HG03064 (cell line): ENCODE results near the gene CCDC93.

Experiments used
- ATAC-seq: cut with Tn5 transposase; IDR thresholded peaks from one replicate; pipeline ENCODE4 v1.9.1; 2021; ENCODE audit warnings: low read depth; ENCODE audit not compliant: unreplicated experiment

Gene CCDC93, protein sequence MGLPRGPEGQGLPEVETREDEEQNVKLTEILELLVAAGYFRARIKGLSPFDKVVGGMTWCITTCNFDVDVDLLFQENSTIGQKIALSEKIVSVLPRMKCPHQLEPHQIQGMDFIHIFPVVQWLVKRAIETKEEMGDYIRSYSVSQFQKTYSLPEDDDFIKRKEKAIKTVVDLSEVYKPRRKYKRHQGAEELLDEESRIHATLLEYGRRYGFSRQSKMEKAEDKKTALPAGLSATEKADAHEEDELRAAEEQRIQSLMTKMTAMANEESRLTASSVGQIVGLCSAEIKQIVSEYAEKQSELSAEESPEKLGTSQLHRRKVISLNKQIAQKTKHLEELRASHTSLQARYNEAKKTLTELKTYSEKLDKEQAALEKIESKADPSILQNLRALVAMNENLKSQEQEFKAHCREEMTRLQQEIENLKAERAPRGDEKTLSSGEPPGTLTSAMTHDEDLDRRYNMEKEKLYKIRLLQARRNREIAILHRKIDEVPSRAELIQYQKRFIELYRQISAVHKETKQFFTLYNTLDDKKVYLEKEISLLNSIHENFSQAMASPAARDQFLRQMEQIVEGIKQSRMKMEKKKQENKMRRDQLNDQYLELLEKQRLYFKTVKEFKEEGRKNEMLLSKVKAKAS

DNA sequence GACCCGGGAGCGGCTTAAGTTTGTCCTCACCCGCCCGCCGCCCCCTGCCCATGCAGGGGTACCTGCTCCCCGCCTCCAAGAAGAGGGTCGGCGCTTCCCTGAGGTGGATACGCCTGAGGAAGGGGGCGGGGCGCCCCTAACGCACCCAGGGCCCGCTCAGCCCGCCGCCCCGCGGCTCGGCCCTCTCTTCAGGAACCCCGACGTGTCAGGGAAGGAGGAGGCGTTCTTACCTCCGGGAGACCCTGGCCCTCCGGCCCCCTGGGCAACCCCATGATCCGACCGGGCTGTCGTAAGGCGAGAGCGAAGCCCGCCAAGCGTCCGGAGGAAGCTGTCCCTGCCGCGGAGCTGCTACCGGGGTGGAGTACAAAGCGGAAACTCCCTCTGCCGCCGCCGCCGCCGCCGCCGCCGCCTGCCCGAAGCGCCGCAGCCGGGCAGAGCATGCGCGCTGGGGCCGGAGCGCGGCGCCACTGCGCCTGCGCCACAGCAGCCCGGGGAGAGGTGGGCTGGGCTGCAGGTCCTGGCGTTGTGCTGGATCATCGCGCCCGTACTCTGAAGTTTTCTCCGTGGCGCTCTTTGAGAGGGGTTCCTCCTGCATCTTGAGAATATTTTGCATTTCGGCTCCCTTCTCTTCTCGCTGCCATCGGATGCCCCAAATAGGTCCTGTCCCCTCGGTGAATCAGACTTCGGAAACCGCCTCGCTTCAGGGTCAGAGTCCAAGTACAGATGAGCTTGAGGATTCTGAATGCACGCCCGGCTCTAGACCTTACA lies at the start of gene CCDC93:
Gene CCDC93 (minus strand): TSS at position 347 of the 768 bp plus-strand sequence. CDS start 75 bp downstream, at position 272.
- ATAC-seq, result peak; percentile 84

DNA sequence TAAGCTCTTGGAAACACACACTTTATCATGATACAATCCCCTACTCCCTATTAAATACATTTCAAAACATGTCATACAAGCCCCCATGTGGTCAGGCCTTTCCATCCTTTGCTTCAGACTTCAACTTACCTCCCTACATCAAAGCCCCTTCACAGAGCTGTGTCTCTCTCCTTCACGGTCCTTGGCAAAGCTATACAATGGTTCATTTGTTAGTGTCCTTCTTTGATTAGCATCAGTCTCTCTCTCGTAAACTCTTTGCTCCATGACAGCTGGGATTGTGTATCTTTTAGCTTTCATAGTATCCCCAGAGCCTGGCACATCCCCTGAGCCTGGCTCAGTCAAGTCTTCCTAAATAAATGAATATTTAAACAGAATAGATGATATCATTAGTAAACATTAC lies 48.8 kb upstream of the CCDC93 start:
- ATAC-seq, result no peak

DNA sequence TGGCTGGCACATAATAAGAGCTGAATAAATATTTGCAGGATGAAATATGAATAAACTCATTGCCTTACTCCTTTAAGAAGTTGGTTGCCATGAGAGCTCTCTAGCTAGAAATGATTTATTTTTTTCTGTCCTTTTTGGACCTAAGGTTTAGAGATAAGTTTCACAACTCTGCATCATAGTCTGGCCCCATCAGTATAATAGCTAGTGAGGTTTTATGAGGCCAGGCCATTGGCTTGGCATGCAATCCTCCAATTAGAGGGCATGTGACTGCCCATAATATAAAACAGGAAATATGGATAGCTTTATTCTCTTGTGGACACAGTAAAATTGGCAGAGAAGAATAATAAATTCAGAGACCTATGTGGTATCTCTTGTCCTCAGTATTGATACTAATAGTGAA lies 48.2 kb upstream of the CCDC93 start:
- ATAC-seq, result no peak

DNA sequence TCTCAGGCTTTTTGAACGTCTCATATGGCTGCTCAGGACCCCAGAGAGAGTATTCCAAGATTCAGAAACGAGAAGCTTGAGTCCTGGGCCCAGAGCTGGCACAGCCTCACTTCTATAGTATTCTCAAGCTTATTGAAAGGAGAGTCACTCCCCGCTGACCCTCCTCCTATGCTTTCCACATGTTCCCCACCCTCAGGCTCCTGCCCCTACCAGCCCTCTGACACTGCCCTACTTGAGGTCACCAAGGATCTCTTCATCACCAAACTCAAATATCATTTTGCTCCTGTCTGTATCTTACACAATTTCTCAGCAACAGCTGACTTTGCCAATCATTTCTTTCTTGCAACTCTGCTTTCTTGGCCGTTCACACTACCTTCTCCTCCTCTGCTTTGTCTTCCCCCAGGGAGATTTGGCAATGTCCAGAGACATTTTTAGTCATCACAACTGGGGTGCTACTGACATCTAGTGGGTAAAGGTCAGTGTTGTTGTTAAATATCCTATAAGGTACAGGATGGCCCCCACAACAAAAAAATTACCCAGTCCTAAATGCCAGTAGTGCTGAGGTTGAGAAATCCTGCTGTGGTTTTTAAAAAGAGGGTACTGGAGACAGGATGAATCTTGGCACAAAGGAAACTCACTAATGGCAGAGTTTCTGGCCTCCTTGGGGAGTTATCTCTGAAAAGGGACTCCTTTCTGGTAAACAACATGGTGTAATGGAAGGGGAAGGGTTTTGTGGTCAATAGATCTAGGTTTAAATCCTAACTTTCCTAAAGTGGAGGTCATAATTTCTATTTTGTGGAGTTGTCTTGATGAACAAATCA lies 47.5 kb upstream of the CCDC93 start:
- peak; percentile 76 for ATAC-seq

DNA sequence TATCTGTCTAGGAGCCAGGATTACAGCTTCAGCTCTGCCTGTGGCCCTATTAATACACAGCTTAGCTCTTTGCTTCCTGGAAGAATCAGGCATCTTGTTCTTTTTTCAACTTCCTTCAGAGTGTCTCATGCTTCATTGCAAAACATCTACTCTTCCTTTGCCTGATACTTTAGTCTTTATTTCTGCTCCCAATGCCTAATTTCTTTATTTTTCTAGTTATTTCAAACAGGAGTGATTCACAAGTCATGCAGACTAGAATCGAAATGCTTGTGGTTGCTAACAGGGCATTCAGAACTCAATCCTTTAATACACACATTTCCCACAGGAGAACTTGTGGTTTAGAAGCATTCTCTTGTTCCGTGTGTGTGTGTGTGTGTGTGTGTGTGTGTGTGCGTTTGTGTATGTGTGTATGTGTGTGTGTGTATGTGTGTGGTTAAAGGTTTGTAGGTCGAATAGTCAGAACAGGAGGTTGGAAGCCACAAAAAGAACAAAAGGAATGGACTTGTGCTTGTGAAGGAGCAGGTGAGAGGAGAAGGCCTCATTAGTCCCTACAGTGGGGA lies 46.1 kb upstream of the CCDC93 start:
- no peak for ATAC-seq

DNA sequence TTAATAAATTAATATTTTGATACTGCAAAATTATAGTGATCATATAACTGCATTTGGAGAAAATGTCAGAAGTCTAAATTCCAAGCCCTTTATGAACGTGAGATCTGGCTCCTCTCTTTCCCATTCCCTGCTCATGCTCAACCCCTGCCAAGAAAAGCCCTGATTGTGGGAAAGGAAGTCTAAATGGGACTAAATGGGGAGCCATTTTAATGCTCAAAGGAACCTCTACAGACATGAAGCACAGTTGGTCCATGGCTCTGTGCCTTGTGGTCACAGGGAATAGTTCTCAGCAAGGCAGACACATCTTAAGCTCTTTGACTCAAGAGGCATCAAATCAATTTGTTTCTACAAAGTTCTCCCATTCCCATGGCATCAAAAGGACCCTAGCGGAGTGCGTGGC lies 45.1 kb upstream of the CCDC93 start:
- ATAC-seq, result no peak

DNA sequence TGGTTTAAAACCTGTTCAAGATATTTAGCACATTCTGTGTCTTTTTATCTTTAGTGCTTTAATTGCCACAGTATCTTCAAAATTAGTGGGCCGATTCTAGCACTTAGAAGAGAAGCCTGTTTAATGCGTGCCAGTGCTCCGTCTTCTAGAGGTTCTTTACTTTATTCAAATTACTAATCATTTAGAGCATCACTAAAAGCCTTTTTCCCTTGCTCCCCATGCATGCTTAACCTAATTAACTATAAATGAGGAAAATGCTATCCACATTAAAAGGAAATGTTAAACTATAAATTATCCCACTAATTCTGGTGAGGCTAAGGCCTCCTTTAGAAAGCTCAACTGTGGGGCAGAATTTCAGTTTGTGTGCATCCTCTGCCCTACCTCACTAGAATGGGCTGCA lies 42.9 kb upstream of the CCDC93 start:
- no peak for ATAC-seq

DNA sequence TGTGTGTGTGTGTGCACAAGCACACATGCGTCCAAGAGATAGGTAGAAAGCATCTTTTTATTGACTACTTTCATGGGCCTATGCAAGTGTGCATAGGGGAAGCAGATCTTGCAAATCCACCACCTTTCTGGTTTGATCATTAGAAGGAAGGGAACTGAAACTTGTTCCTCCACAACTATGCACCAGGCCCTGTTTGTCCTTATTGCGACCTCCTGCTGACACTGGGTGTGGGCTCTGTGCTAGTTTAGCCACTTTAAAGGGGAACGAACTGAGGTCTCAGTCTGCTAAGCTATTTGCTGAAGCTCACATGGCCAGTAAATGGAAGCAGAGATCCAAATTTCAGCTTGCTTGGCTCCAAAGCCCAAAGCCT lies 42.3 kb upstream of the CCDC93 start:
- ATAC-seq, result peak; percentile 71

DNA sequence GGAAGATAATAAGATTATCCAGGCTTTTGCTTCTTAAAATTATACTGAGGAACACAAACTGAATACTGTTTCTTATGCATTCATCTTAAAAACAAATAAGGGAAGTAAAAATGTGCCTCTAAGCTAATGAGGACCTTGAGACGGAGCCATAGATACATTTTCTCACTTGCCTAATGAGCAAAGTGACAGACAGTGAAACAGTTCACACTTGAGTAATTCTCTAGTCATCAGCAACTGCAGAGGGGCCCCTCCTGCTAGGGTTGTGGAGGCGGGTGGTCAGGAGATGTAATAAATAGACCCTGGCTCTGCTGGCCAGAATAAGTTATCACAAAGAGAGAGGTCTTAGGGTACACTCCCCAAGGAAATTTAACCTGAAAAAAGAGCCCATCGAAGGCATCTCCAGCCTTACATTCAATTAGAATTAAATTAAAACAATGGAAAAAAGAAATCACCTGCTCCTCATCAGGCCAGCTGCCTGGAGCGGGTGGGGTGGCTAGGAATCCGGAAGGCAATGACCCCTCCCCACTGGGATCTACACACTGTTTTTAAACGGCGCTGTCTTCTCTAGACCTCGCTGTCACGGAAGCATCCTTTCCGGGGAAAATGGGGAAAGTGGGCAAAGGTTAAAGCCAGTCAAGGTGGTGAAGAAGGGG lies 41.8 kb upstream of the CCDC93 start:
- peak; percentile 90 for ATAC-seq

DNA sequence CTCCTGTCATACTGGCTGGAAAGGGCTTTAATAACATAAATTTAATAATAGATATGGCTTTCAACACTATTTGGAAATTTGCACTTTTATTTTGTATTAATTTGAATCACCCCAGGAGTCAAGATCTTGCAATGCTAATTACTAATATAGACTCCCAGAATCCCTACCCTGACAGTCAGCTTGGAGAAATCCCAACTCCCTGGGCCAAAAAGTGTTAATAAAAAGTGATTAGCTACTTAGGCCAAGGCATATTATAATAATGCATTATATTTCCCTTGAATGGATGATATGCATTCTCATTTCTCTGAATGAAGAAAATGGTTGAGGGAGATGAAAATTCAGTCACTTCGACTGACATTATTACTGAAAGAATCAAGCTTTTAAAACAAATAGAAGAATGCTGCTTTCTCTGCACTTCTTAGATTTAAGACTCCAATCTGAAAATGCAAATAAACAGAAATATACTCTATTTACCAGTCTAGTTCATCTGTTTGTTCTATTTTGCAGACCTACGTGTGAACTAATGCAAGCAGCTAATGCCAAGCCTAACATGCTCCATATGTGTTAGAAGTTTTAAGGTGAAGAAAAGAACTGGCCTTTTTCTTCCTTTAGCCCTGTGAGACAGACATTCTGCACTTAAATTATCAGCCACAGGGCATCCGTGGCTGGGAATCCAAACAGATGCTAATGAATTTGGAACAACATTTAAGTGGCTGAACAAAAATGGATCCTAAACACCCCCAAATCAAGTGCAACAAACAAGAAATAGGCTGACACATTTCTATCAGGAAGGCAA lies 40.5 kb upstream of the CCDC93 start:
- ATAC-seq, result no peak

DNA sequence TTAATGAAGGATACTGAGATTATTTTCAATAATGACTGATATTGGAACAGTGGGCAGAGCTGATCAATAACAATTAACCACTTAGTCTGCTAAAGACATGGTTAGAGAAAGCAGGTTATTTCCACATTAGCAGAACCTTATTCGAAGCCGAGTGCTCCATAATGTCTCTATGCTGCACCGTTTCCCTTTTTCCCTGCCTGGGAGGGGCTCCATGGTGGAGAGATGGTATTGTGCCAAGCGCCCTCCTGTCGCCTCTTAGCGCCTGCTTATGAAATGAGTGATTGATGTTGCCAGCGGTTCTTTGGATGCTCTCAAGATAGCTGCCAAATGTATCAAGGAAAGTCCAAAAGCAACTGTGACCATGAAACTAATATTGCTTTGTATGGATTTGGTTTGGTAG lies 39.8 kb upstream of the CCDC93 start:
- ATAC-seq, result no peak

DNA sequence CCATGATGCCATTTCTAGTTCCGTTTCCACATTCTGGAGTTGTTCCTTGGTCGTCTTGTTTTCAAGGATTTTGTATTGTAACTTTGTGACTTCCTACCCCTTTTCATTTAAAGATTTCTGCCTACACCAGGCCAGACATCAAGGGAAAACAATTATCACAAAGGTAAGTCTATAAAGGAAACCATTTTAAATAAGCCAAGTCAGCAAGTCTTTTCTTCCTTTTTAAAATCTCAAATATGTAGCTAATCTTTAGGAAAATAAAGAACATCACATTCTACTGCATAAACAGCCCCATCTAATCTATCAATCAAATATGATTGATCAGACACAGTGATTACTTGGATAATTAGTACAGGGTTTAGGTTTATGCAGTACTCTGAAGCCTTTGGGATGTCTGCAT lies 38.6 kb upstream of the CCDC93 start:
- ATAC-seq, result no peak

DNA sequence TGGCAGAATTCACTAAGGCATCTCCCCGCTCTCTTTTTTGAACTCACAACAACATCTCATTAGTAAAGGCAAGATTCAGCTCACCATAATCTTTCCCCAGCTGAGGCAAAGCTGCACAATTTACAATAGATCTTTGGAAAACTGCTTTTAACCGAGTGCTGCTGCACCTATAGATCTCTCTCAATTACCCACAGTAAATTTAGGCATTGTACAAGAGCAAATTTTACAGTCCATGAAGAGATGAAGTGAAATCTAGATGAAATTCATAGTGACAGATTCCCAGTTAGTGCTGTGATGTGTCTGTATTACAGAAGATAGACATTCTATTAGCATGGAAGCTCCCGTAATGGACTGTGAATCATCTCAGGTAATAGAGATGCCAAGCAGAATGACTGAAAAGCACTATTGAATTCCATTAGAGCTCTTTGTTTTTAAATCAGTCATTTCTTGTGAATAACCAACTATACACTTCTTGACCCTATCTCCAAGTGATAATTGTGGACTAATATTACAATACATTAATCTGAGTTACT lies 38.0 kb upstream of the CCDC93 start:
- ATAC-seq, result no peak

DNA sequence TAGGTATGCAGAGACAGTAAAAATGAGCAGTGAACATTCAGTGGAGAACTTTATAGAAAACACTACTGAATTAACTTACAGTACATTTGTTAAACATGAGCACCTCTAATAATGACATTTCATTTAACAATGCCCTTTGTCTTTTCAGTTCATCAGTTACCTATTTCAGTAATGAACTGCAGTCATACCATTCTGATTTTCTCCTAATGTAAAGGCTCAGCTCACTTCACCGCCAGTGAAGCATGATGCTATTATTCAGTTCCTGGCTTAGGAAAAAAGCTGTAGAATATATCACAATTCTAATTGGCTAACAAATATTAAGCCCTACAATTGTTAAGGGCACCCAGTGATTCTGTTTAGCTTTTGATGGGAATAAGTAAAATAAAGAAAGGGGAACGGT lies 37.1 kb upstream of the CCDC93 start:
- no peak for ATAC-seq

DNA sequence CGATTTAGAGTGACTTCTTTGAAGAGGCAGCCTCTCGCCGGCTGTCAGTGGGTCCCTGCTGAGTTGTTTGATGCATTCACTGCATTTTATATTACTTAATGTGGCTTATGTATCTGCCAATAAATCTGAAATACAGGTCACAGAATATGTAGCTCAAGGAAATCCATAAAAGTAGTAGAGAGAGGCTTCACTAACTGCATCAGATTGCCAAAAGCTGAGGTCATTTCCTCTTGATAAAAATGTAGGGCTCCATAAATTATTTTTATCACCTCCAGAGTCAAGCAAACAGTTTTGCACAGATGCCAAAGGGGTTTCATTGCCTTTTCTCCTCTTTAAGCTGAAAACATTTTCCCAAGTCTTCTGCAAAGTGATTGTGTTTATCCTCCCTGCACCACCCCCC lies 36.5 kb upstream of the CCDC93 start:
- no peak for ATAC-seq

DNA sequence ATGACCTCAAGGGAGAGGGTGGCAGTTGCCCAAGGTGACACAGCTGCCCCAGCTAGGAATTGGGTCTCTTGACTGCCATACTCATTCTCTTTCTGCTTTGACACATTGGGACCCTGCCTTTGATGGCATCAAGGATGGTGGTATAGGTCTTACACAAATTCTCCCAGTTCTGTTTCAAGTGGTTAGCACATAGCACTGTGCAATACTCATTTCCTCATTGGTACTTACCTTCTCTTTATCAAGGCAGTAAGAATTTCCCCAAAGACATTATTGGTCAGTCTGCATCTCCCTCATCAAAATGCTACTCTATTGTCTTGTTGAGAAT lies 35.9 kb upstream of the CCDC93 start:
- no peak for ATAC-seq

DNA sequence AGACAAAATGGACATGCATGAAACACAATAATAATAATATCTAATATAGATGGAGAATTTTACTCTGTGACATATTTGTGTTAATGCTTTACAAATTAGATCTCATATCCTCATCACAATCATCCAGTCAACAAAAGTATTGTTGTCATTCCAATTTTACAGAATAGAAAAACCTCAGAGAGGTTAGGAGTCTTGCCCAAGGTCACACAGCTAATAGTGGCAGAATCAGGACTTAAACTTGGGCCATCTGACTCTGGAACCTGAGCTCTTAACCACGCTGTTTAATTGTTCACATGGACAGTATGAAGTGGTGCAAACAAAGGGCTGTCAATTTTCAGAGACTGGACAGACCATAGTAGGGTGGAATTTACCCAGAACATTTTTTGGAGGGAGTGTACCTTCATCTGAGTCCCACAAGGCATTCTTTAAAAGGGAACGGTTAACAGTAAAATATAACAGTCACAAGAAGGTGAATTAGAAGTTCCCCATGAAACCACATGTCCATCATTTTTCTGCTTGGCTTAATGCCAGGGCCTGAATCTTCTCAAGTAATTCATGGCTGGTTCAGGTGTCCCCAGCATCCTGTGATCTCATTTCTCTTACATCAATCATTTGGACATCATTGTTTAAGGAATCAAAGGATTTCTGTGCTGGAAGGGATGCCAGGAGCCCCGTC lies 35.4 kb upstream of the CCDC93 start:
- ATAC-seq, result no peak

DNA sequence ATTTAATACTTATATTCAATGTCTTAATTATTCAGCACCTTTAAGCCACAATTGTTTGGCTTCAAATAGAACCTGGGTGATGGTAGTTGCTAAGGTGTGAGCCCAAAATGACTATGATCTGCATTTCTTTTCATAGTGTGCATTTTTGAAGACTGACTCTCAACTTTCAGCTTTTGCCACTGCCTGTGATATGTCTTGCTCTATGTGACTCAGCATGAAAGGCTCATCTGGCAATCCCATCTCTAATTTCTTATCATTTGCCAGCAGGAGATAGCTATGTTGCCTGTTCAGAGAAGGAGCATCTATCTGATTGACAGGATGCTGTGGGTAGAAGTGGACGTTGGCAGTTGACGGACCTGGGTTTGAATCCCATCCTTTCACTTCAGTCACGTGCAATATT lies 34.5 kb upstream of the CCDC93 start:
- no peak for ATAC-seq
